Dedifferentiated amniotic fluid mesenchymal stem cell (primary cell): ENCODE results near the gene NPAP1.
"Not testable (repeated sequence)": the region's sequence is repeated elsewhere in the genome, so short reads cannot be mapped to it uniquely, and the experiment has no call there.

ENCODE experiments used
- DNase-seq: peaks from one replicate; pipeline ENCODE4 v3.0.0-alpha.2; 2016; ENCODE audit errors: extremely low spot score

The NPAP1 gene, protein sequence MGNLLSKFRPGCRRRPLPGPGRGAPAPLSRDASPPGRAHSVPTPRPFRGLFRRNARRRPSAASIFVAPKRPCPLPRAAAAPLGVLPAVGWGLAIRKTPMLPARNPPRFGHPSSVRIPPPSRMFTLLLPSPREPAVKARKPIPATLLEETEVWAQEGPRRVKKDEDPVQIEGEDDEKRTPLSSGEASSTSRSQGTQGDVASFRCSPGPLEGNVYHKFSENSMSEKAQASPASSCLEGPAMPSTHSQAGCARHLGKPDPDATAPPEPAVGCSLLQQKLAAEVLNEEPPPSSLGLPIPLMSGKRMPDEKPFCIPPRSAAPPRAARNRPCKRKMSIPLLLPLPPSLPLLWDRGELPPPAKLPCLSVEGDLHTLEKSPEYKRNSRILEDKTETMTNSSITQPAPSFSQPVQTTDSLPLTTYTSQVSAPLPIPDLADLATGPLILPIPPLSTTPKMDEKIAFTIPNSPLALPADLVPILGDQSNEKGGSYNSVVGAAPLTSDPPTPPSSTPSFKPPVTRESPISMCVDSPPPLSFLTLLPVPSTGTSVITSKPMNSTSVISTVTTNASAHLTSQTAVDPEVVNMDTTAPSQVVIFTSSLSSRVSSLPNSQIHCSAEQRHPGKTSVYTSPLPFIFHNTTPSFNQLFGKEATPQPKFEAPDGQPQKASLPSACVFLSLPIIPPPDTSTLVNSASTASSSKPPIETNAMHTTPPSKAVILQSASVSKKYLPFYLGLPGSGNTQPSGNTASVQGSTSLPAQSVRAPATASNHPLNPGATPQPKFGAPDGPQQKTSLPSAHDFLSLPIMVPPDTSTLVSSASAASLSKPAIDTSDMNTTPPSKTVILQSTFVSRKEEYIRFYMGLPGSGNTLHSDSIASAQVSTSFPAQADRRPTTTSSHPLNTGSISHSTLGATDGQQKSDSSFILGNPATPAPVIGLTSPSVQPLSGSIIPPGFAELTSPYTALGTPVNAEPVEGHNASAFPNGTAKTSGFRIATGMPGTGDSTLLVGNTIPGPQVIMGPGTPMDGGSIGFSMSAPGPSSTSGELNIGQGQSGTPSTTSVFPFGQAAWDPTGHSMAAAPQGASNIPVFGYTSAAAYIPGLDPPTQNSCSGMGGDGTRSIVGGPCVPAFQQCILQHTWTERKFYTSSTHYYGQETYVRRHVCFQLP

DNA sequence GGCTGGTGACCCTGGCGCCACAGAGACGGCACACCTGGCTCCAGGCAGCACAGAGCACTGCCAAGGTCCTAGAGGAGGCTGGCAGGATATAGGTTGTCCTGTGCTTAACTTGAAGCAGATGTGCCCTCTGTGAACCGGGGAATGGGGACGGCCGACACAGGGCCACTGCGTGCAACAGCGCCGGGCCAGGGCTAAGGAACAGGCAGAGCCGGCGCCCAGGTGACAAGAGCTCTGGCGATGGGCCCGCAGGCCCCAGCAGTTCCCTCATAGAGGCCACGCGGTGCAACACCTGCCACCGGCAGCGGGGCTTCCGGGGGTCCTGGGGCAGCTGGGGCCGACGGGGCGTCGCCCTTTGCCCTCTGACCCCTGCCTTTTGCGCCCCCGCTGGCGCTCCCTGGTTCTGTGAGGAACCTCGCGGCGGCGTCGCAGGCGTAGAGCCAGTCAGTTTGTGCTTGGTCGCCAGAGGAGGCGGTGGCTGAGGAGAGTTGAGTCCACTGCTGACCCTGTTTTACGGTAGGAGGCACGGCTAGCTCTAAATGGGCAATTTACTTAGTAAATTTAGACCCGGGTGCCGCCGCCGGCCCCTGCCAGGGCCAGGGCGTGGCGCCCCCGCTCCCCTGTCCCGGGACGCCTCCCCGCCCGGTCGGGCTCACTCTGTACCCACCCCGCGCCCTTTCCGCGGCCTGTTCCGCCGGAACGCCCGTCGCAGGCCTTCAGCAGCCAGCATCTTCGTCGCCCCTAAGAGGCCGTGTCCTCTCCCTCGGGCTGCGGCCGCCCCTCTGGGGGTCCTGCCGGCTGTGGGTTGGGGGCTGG is at the start of gene NPAP1:
Gene NPAP1, plus strand, starts transcription at position 444 of the 813 bp plus-strand sequence. Its CDS starts 93 bp downstream, at position 537.
- DNase-seq: no peak

DNA sequence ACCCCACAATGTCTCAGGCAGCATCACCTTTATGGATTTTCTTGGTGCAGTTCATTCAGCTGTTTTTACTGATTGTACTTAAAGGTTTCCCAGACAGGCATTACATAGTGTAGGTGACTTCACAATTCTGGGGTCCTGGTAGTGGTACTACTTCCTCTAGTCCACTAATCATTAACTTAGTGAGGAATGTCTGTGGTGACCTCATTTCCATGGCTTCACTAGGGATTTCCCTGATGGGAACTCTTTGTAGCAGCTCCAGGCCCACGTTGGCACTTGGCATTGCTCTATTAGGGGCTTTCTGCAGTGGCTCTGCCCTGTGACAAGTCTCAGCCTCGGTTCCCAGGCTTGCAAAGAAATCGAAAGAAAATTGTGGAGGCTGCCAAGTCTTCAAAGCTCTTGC is 48.1 kb upstream of the NPAP1 start:
- no peak for DNase-seq

DNA sequence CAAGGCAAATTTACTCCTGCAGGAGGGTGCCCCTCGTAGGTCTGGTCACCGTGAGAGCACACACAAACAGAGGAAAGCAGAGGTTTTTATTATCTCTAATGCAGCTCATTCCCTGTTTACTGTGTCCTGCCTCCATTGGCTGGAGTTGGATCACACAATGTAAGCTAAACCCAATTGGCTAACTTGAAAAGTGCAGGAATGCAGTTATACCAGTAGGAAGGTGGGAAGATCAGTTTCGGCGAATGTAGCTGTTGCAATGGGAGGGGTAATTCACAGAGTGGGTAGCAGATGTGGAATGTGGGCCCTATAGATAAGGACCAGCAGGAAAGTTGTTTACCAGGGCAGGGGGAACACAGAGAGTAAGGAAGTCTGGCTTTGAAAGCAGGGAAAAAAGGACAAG is 42.5 kb upstream of the NPAP1 start:
- DNase-seq: no peak

DNA sequence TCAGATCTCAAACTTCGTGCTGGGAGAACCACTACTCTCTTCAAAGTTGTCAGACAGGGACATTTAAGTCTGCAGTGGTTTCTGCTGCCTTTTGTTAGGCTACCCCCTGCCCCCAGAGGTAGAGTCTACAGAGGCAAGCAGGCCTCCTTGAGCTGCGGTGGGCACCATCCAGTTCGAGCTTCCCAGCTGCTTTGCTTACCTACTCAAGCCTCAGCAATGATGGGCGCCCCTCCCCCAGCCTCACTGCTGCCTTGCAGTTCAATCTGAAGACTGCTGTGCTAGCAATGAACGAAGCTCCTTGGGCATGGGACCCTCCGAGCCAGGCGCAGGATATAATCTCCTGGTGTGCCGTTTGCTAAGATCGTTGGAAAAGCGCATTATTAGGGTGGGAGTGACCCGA is 36.2 kb upstream of the NPAP1 start:
- not testable (repeated sequence) for DNase-seq

DNA sequence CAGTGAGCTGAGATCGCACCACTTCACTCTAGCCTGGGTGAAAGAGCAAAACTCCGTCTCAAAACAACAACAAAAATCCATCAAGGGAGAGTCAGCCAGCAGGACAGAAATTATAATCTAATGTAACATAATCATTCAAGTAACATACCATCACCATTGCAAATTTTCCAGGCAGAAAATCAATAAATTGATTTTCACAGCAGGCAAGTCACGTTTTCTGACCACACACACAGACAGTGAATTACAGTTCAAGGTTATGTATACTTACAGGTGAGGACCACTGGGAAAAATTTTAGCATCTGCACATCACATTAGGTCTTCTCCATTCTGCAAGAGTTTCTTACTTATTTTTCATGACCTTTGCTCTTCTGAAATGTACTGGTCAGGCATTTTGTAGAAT is 29.9 kb upstream of the NPAP1 start:
- no peak for DNase-seq

DNA sequence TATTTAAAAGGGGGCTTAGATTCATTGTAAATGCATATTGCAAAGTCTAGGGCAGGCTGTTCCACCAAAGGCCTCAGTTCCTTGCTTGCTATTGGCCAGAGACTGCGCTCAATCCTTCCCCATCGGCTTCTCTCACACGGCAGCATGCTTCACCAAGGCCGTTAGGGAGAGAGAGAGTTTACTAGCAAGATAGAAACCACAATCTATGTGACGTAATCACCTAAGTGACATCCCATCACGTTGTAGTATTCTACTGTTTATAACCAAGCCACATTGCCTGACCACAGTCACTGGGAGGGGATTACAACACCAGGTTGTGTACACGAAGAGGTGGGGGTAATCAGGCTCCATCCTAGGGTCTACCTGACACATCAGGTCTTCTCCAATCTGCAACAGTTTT is 16.0 kb upstream of the NPAP1 start:
- no peak for DNase-seq

DNA sequence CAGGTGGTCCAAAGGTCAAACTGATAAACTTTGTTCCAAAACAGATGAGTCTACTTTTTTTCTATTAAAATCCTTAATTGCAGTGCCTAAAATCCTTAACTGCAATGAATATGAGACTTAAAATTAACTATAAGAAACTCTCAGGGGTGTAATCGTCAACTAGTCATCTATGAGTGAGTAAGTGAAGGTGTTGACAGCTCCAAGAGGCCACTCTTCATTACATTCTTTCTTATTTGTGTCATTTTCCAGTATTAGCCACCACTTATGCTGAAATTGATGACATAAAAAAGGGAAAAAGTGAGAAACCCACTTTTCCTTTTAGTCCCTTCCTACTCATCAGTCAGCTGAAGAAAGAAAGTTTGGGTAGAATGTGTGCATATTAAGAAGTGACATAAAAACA is 12.6 kb upstream of the NPAP1 start:
- DNase-seq: no peak

DNA sequence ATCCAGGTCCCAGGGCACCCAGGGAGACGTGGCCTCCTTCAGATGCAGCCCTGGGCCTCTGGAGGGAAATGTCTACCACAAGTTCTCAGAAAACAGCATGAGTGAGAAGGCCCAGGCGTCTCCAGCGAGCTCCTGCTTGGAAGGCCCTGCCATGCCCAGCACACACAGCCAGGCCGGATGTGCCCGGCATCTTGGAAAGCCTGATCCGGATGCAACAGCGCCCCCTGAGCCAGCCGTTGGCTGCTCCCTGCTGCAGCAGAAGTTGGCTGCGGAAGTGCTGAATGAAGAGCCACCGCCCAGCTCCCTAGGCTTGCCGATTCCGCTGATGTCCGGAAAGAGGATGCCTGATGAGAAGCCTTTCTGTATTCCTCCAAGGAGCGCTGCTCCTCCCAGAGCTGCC is 856 bp downstream of the NPAP1 start:
- no peak for DNase-seq

DNA sequence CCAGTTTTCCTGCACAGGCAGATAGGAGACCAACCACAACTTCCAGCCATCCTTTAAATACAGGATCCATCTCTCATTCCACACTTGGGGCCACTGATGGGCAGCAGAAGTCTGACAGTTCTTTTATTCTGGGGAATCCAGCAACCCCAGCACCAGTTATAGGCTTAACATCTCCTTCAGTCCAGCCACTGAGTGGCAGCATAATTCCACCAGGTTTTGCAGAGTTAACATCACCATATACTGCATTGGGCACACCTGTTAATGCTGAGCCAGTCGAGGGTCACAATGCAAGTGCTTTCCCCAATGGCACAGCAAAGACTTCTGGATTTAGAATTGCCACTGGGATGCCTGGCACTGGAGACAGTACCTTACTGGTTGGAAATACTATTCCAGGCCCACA is 2.9 kb downstream of the NPAP1 start:
- no peak for DNase-seq

DNA sequence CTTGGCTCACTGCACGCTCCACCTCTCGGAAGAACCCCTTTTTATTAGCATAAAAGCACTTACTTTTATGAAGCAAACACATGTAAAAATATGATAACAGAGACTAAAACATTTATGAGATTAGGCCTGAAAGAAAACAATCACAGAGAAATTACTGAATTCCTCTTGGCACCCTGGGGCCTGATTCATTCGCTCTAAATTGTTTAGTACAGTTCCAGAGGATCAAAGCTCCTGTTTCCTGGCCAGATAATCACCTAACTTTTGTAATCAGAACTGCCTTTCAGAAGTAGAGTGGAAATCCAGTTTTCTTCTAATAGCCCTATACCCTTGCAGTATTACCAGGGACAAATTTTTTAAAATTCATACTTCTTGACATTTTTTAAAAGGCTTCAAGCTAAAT is 6.4 kb downstream of the NPAP1 start:
- DNase-seq: no peak

DNA sequence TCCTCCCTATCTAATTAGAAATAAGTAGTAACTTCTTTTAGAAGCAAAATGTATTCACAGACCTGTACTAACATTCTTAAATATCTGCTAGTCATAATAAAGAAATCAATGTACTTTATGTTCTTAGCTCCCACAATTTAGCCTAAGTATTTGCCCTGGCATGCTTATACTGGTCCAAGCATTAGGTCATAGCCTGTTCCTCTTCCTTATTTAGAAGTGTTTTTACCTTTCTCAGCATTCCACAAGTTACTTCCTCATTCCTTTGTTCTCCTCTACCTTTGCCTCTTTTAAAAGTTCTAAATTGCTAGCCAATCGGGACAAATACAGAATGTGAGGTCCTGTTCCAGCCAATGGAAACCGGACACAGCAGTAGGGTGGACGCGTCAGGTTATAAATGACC is 7.3 kb downstream of the NPAP1 start:
- DNase-seq: not testable (repeated sequence)

DNA sequence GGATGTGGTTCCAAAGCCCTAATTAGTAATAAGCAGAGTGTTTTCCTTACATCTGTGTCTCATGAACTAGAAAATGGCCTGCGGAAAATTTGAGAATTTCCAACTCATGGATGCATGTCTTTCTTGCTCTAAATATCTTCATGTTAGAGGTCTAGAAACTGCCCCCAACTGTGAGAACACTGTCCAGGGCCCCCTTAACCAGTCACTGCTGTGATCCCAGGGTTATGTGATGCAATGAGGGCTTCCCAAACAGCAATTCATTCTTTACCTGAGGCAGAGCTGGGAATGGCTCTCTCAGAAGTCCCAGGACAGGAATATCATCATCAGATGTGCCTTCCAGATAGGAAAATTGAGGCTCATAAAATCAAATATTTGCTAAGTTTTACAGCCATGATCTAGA is 8.2 kb downstream of the NPAP1 start:
- no peak for DNase-seq

DNA sequence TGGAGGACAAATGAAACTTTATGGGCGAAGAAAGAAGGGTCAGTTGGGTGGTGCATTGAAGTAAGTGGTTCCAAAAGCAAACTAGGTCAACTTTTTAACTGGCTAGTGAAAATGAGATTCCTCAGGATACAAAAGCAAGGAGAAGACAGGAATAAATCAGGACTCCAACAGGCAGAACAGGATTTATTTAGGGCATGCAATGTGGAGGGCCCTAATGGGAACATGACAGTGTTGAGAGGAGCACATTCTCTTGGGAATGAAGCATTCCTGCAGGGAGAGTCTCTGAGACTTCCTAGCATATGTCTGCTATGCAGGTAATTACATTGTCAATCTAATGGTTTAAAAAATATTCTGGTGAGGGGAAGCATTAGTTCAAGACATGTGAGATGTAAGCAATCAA is 8.7 kb downstream of the NPAP1 start:
- no peak for DNase-seq

DNA sequence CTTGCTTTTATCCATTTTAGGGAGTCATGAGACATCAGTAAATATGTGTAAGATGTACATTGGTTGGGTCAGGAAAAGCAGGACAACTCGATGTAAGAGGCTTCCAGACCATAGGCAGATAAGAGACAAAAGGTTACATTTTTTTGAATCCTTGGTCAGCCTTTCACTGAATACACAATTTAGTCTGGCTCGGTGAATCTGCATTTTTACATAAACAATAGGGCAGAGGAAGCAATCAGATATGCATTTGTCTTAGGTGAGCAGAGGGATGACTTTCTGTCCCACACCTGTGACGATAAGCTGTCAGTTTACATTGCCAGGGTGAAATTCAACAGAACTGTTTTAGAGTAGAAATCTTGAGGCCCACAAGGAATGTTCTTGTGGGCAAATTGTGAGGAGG is 20.6 kb downstream of the NPAP1 start:
- no peak for DNase-seq

DNA sequence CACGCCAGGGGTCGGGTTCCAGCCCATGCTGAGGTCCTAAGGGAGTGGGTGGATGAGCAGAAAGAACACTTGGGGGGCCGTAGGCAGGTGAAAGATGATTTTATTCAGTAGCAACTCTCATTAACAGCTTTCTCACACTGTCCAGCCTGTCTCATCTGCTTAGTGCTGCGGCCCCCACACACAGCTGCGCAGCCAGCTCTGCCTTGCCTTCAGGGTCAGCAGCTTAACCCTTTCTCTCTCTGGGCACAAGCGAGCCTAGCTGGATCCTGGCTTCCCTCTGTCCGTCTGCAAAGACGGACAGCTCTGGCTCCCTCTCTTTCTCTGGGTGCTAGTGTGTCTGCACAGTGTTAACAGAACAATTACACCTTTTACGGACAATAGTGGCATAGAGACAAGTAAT is 21.3 kb downstream of the NPAP1 start:
- no peak for DNase-seq

DNA sequence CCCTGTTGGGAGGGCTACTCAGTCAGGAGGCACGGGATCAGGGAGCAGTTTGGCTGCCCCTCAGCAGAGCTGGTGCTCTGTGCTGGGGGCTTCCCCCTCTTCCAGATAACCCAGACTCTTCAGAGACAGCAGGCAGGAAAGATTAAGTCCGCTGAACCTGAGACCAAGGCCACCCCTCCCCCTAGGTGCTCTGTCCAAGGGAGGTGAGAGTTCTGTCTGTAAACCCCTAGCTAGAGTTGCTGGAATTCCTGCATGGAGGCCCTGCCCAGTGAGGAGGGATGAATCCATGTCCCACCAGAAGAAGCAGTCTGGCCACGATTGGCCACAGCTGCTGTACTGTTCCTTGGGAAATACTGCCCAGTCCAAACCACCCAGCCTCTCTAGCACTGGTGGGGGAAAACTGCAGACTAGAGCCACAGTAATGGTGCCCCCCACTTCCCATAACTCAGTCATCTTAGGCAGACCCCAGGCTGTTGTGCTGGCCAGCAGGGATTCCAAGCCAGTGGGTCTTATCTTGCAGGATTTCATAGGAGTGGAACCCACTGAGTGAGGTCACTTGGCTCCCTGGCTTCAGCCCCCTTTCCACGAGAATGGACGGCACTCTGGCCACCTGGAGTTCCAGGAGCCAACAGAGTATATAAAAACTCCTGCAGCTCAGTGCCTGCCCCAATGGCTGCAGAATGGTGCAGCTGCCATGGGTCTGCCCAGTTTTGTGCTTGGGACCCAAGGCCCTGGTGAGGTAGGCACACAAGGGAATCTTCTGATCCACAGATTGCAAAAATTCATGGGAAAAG is 42.9 kb downstream of the NPAP1 start:
- no peak for DNase-seq

DNA sequence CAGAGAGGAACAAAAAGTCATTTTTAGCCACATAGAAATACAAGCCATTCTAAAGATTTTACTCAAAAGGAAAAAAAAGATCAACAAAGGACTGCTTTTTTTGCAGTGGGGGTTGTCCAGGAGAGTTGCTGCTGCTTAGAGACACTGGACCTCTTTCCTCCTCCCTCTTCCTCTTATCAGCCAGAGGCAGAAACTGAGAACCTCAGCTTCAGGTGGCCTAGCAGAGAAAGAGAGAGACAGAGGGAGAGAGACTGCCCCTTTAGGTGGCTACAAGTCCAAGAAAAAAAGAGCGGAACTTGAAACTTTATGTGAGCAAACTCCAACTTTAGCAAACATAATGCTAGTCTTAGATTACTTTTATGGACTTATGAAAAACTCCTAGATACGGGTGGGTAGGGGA is 54.2 kb downstream of the NPAP1 start:
- no peak for DNase-seq
